Neuronal stem cell (in vitro differentiated cells): ENCODE measurements around the gene IDE.
"Not testable (repeated sequence)": the region's sequence is repeated elsewhere in the genome, so short reads cannot be mapped to it uniquely, and the experiment has no call there.

Experiments
- DNase-seq: peaks from one replicate; pipeline ENCODE4 v3.0.0-alpha.2; 2013; ENCODE audit warnings: low spot score
- H2AFZ ChIP-seq: one replicate; pipeline ENCODE4 v1.6.1; 2013; ENCODE audit warnings: mild to moderate bottlenecking, low read length, inconsistent platforms
- H2AK5ac ChIP-seq: 2 replicates; pipeline ENCODE4 v1.6.1; 2013; ENCODE audit warnings: low read depth, mild to moderate bottlenecking, inconsistent platforms, low read length, moderate library complexity, mixed read lengths
- H2BK120ac ChIP-seq: 2 replicates; pipeline ENCODE4 v1.6.1; 2013; ENCODE audit warnings: low read depth, mild to moderate bottlenecking, inconsistent platforms, low read length, moderate library complexity, mixed read lengths
- H2BK12ac ChIP-seq: one replicate; pipeline ENCODE4 v1.6.1; 2013; ENCODE audit warnings: low read length, inconsistent platforms
- H2BK15ac ChIP-seq: 2 replicates; pipeline ENCODE4 v1.6.1; 2013; ENCODE audit warnings: mild to moderate bottlenecking, low read length, inconsistent platforms, mixed read lengths
- H2BK5ac ChIP-seq: one replicate; pipeline ENCODE4 v1.6.1; 2013; ENCODE audit warnings: inconsistent platforms, mild to moderate bottlenecking, low read length, moderate library complexity
- H3K14ac ChIP-seq: one replicate; pipeline ENCODE4 v1.6.1; 2013; ENCODE audit warnings: low read length, inconsistent platforms
- H3K18ac ChIP-seq: 2 replicates; pipeline ENCODE4 v1.6.1; 2013; ENCODE audit warnings: low read length, inconsistent platforms
- H3K23ac ChIP-seq: 2 replicates; pipeline ENCODE4 v1.6.1; 2013; ENCODE audit warnings: low read depth, mild to moderate bottlenecking, mixed read lengths, low read length, inconsistent platforms; ENCODE audit not compliant: poor library complexity
- H3K27ac ChIP-seq: replicated peaks from 3 replicates; pipeline ENCODE4 v1.5.1; 2013; ENCODE audit warnings: low read length, inconsistent platforms
- H3K27me3 ChIP-seq, 3 experiments: 2 replicates each; pipeline ENCODE4 v1.6.1; 2013; ENCODE audit warnings: low read length in 3 of 3, mild to moderate bottlenecking in 2 of 3, inconsistent platforms in 1 of 3, low read depth in 1 of 3, mixed read lengths in 1 of 3, moderate library complexity in 1 of 3; ENCODE audit not compliant: control insufficient read depth in 3 of 3, insufficient read depth in 3 of 3
- H3K36me3 ChIP-seq, 2 donors: replicated peaks in 1 of 2; 2 replicates each; pipeline ENCODE4 v1.6.1; 2013; ENCODE audit warnings: low read length in 2 of 2; ENCODE audit not compliant: control insufficient read depth in 2 of 2, insufficient read depth in 2 of 2
- H3K4ac ChIP-seq: 2 replicates; pipeline ENCODE4 v1.6.1; 2013; ENCODE audit warnings: inconsistent platforms, mild to moderate bottlenecking, low read length, moderate library complexity
- H3K4me1 ChIP-seq, 2 donors: 1 replicate in 1 of 2; 2 replicates in 1 of 2; pipeline ENCODE4 v1.6.1; 2013; ENCODE audit warnings: low read length in 2 of 2, low read depth in 1 of 2; ENCODE audit not compliant: control insufficient read depth in 2 of 2, insufficient read depth in 1 of 2
- H3K4me2 ChIP-seq: one replicate; pipeline ENCODE4 v1.6.1; 2013; ENCODE audit warnings: mild to moderate bottlenecking, low read length, inconsistent platforms; ENCODE audit not compliant: insufficient read depth, poor library complexity, severe bottlenecking
- H3K4me3 ChIP-seq, 2 donors: 2 replicates each; pipeline ENCODE4 v1.5.1; 2013; ENCODE audit warnings: low read length in 2 of 2, mild to moderate bottlenecking in 2 of 2, inconsistent platforms in 1 of 2, moderate library complexity in 1 of 2
- H3K79me1 ChIP-seq: one replicate; pipeline ENCODE4 v1.6.1; 2013; ENCODE audit warnings: low read depth, mild to moderate bottlenecking, inconsistent platforms, low read length, moderate library complexity
- H3K9ac ChIP-seq: one replicate; pipeline ENCODE4 v1.6.1; 2013; ENCODE audit warnings: mild to moderate bottlenecking, low read depth, low read length, inconsistent platforms; ENCODE audit not compliant: poor library complexity
- H3K9me3 ChIP-seq, 2 donors: replicated peaks in 1 of 2; 2 replicates each; pipeline versions ENCODE3 to v1.6.1; 2013; ENCODE audit warnings: low read length in 2 of 2, mild to moderate bottlenecking in 2 of 2, inconsistent platforms in 1 of 2, low read depth in 1 of 2, mixed read lengths in 1 of 2, moderate library complexity in 1 of 2; ENCODE audit not compliant: control insufficient read depth in 2 of 2, insufficient read depth in 1 of 2
- H4K8ac ChIP-seq: one replicate; pipeline ENCODE4 v1.6.1; 2013; ENCODE audit warnings: low read depth, mild to moderate bottlenecking, inconsistent platforms, low read length, moderate library complexity
- H4K91ac ChIP-seq: one replicate; pipeline ENCODE4 v1.6.1; 2013; ENCODE audit warnings: low read length, low read depth, mild to moderate bottlenecking, inconsistent platforms; ENCODE audit not compliant: poor library complexity
- WGBS, 2 donors: extraction: QIAGEN DNeasy Blood & Tissue Kit; methylation state at CpG; one replicate each; pipeline ENCODE4 v1.1.7; 2013; ENCODE audit warnings: missing lambda C conversion rate in 2 of 2, mixed read lengths in 1 of 2; ENCODE audit not compliant: insufficient read length in 2 of 2, insufficient replicate concordance in 1 of 2; ENCODE audit errors: extremely low coverage in 2 of 2; 5-methylcytosine and 5-hydroxymethylcytosine counted together

IDE gene

GRCh38 chr10:92572362-92573090, 1.4 kb downstream of the IDE start:
- peaks cover 11% of the 10 kb centered on the region for H3K79me1 ChIP-seq
- no peak overlapping the region for H3K4ac ChIP-seq
- H2AK5ac ChIP-seq = no peak overlapping the region
- H3K9ac ChIP-seq = no peak overlapping the region
- H4K8ac ChIP-seq = no peak overlapping the region
- peaks cover 0 to 21% of the 10 kb centered on the region in 2 donors for H3K36me3 ChIP-seq
- DNase-seq = no peak
- H4K91ac ChIP-seq = no peak overlapping the region
- H2BK12ac ChIP-seq = no peak overlapping the region
- H2BK120ac ChIP-seq = no peak overlapping the region
- peak overlapping the region; percentile 96 for H2AFZ ChIP-seq
- no peak overlapping the region for H3K23ac ChIP-seq
- no peaks in the 10 kb centered on the region for H3K27me3 ChIP-seq
- no peak overlapping the region for H3K18ac ChIP-seq
- H3K9me3 ChIP-seq = no peaks in the 10 kb centered on the region
- no peak overlapping the region for H3K27ac ChIP-seq
- peak overlapping the region; percentile 91 to 95 for H3K4me3 ChIP-seq
- no peak overlapping the region for H2BK5ac ChIP-seq
- H3K14ac ChIP-seq = no peak overlapping the region
- no peak overlapping the region for H2BK15ac ChIP-seq
- H3K4me1 ChIP-seq = peaks cover 9 to 10% of the 10 kb centered on the region in 2 donors
- peak overlapping the region; percentile 95 for H3K4me2 ChIP-seq
- WGBS, 2 donors = no CpG with 5 or more reads among the region's 8 CpGs

DNA sequence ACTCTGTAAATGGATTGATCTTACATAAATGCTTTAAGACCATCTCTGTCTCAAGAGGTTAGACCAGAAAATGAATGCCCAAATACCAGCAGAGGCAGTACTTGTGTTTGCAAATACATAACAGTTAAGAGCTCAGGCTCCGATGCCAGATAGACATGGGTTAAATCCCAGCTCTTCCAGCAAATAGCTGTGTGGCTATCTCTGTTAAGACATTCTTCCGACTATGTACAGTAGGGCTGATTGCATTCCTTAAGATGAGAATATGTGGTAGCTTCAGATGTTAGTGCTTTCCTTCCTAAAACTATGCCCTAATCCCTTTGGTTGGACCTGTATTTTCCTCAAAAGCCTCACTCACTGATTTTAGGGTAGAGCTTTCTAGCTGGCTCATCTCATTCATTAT, 2.2 kb downstream of the IDE start:
- DNase-seq = no peak
- H4K8ac ChIP-seq = no peak overlapping the region
- no peaks in the 10 kb centered on the region for H3K9me3 ChIP-seq
- H3K27ac ChIP-seq = no peak overlapping the region
- H3K18ac ChIP-seq = no peak overlapping the region
- peaks cover 9 to 10% of the 10 kb centered on the region in 2 donors for H3K4me1 ChIP-seq
- no peak overlapping the region for H3K4ac ChIP-seq
- no peak overlapping the region for H2AK5ac ChIP-seq
- no CpG with 5 or more reads among the region's 2 CpGs for WGBS, 2 donors
- no peak overlapping the region for H2BK15ac ChIP-seq
- no peak overlapping the region for H2AFZ ChIP-seq
- no peak overlapping the region for H2BK5ac ChIP-seq
- no peak overlapping the region for H3K4me2 ChIP-seq
- H3K4me3 ChIP-seq = no peak overlapping the region
- peaks cover 1 to 21% of the 10 kb centered on the region in 2 donors for H3K36me3 ChIP-seq
- H4K91ac ChIP-seq = no peak overlapping the region
- no peaks in the 10 kb centered on the region for H3K27me3 ChIP-seq
- H3K79me1 ChIP-seq = peaks cover 13% of the 10 kb centered on the region
- no peak overlapping the region for H3K9ac ChIP-seq
- H2BK12ac ChIP-seq = no peak overlapping the region
- H3K14ac ChIP-seq = no peak overlapping the region
- no peak overlapping the region for H3K23ac ChIP-seq
- H2BK120ac ChIP-seq = no peak overlapping the region

- not testable (repeated sequence) for H2BK120ac ChIP-seq, H3K9me3 ChIP-seq, H3K4ac ChIP-seq, H4K91ac ChIP-seq, H2AK5ac ChIP-seq, H2BK12ac ChIP-seq, H3K4me3 ChIP-seq, H3K18ac ChIP-seq, H3K4me2 ChIP-seq, H2AFZ ChIP-seq, H3K23ac ChIP-seq, H2BK15ac ChIP-seq, H3K27ac ChIP-seq, H4K8ac ChIP-seq, H3K27me3 ChIP-seq, H3K9ac ChIP-seq, H3K14ac ChIP-seq, DNase-seq, H2BK5ac ChIP-seq
- no CpG with 5 or more reads among the region's 5 CpGs for WGBS, 2 donors
- peaks cover 1 to 29% of the 10 kb centered on the region in 2 donors for H3K36me3 ChIP-seq
- peaks cover 15% of the 10 kb centered on the region for H3K79me1 ChIP-seq
- peaks cover 9 to 10% of the 10 kb centered on the region in 2 donors for H3K4me1 ChIP-seq
Observed at GRCh38 chr10:92569663-92570062, 4.2 kb downstream of the IDE start.

GRCh38 chr10:92569071-92569470, 4.8 kb downstream of the IDE start:
- Histone ChIP-seq H2BK5ac (no peak overlapping the region), H4K8ac (no peak overlapping the region), H3K23ac (no peak overlapping the region), H4K91ac (no peak overlapping the region), H3K36me3 (peaks cover 1 to 32% of the 10 kb centered on the region in 2 donors), H3K14ac (no peak overlapping the region), H3K27ac (no peak overlapping the region), H2AFZ (no peak overlapping the region), H3K4ac (no peak overlapping the region), H3K4me2 (no peak overlapping the region), H3K9ac (no peak overlapping the region), H2BK12ac (no peak overlapping the region), H3K4me3 (no peak overlapping the region), H2BK120ac (no peak overlapping the region), H3K9me3 (no peaks in the 10 kb centered on the region), H3K18ac (no peak overlapping the region), H3K27me3 (no peaks in the 10 kb centered on the region), H3K4me1 (peaks cover 9 to 10% of the 10 kb centered on the region in 2 donors), H2BK15ac (no peak overlapping the region), H3K79me1 (peaks cover 13% of the 10 kb centered on the region), H2AK5ac (no peak overlapping the region)
- no CpG with 5 or more reads among the region's 2 CpGs for WGBS, 2 donors
- no peak for DNase-seq
